Stimulated activated CD4-positive, alpha-beta T cell treated with anti-CD3 and anti-CD28 coated beads, Interleukin-12 subunit alpha, Interleukin-12 subunit beta, amount 100 ng/mL, for 4 hours (primary cell): Measurements from ENCODE around the gene CLASP2.
"Not testable (repeated sequence)": the region's sequence is repeated elsewhere in the genome, so short reads cannot be mapped to it uniquely, and the experiment has no call there.

Experiments
- DNase-seq: peaks from one replicate; pipeline ENCODE4 v3.0.0-alpha.2; 2020

The CLASP2 gene

DNA sequence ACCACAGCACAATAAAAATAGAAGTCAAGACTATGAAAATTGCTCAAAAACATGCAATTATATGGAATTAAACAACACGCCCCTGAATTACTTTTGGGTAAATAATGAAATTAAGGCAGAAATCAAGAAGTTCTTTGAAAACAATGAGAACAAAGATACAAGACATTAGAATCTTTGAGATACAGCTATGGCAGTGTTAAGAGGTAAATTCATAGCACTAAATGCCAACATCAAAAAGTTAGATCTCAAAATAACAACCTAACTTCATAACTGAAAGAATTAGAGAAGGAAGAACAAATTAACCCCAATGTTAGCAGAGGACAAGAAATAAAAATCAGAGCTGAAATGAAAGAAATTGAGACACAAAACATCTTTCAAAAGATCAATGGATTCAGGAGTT, 191.3 kb downstream of the CLASP2 start:
- DNase-seq = no peak

DNA sequence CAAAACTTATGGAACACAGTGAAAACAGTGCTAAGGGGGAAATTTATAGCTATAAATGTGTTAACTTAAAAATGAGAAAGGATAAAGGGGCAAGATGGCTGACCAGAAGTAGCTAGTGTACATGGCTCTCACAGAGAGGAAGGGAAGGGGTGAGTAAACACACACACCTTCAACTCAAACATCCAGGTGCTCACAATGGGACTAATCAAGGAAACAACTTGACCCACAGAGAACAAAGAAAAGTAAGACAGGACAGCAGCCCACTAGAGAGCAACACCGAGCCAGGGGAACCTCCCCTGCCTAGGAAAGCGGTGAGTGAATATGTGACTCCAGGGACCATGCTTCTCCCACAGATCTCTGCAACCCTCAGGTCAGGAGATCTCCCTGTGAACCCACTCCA, 192.8 kb downstream of the CLASP2 start:
- DNase-seq = no peak

DNA sequence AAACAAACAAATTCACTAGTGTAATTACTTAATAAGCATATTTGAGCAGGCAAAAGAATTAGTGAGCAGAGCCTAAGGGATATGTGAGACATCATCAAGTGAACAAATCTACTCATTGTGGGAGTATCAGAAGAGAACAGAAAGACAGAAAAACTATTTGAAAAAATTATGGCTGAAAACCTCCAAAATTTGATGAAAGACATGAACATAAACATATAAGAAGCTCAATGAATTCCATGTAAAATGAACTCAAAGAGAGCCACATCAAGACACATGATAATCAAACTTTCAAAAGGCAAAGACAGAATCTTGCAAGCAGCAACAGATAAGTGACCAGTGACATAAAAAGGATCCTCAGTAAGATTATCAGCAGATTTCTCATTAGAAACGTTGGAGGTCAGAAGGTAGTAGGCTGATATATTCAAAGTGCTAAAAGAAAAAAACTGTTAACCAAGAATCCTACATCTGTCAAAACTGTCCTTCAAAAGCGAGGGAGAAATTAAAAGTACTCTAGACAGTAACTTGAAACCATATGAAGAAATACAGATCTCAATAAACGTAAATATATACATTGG, 194.9 kb downstream of the CLASP2 start:
- no peak for DNase-seq

DNA sequence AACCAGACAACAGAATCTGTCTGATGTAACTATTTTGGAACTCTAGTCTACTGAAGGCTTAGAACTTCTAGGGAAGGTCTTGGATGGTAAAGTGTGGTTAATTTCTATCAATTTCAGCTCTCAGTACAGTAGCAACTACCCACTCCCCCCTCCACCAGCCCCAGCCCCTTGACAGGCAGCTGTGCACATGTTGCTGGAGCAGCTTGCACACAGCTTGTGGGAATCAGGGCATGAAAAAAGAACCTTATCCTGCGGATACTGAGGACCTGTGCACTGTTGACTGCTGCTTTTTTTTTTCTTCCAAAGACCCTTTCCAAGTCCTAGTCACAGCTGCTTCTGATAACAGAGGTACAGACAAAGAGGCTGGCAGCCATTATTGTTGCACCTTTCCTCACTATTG, 196.3 kb downstream of the CLASP2 start:
- DNase-seq = no peak

DNA sequence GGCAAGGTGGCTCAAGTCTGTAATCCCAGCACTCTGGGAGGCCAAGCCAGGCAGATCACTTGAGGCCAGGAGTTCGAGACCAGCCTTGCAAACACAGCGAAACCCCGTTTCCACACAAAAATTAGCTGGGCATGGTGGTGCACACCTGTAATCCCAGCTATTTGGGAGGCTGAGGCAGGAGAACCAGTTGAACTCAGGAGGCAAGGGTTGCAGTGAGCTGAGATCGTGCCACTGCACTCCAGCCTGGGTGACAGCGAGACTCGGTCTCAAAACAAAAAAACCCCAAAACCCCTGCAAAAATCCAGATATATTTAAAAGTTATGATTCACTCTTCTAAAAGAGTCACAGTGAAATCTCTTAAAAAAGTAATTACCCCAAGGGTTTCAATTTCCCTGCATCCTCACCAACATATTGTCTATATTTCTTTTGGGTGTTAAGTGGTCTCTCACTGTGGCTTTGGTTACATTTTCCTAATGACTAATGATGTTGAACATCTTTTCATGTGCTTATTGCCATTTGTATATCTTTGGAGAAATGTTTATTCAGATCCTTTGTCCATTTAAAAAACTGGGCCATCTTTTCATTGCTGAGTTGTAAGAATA, 204.7 kb downstream of the CLASP2 start:
- DNase-seq = no peak

DNA sequence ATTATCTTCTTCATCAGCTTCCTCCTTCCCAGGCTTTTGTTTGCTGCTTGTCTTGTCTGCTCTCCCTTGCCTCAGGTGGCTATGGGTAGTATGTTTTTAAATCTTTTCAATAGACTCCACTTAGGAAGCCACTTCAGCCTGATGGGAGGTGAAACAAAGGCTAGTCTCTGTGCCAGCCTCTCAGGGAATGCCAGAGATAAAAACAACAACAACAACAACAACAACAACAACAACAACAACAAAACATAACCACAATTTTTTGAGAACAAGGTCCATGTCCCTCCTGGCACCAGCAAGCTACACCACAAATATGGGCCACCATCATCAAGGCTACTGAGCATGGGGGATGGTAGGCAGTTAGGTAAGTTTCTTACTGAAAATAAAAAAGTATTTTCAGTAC, 213.0 kb downstream of the CLASP2 start:
- DNase-seq = no peak

DNA sequence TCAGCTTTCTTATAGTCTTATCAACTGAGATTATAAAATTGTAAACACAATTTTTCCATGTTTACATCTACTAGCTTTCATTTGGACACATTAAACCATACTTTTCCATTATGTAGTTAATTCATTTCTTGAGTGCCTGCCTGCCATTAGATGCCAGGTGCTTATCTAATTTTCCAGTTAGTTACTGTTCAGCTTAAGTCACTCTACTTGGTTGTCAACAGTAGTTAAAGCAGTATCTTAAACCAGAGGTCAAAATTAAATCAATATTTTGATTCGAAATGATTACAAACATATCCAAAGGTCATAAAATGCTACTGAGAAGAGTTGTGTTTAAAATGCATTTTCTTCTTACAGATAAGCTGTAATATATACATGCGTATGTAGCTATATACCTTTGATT, 221.6 kb downstream of the CLASP2 start:
- DNase-seq = no peak

DNA sequence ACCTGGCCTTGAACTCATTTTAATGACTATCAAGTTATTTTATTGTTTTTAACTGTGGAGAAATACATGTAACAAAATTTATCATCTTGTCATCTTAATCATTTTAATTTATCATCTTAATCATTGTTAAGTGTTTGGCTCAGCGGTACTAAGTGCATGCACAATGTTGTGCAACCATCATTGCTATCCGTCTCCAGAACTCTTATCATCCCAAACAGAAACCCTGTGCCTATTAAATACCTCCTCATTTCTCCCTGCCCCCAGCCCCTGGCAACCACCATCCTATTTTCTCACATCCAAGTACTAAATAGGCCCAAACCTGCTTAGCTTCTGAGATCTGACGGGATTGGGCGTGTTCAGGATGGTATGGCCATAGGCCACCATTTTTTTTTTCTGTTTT, 226.3 kb downstream of the CLASP2 start:
- DNase-seq = no peak

DNA sequence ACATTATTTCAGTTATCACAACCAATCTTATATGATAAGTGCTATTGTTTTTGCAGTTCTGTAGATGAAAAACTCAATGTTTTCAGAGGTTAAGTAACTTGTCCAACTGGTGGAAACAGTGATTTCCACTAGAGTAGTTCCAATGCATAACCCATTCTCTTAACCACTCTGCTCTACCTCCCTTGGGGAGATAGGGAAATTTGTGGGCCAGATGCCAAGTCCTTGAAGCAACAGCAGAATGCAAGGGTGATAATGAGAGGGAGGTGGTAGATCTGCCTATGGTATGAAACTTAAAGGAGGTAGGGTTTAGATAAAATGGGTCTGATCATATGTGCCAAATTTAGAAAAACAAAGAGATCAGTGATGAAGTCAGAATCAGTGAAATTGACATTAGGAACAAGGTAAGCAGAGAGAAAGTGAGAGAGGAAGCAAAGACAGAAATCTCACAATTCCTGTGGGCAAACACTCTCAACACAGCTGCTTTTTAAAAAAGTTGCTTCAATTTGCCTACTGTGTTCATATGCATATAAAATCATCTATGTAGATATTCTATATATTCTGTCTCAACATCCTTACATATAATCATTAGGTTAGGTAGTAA, 227.3 kb downstream of the CLASP2 start:
- DNase-seq = no peak

DNA sequence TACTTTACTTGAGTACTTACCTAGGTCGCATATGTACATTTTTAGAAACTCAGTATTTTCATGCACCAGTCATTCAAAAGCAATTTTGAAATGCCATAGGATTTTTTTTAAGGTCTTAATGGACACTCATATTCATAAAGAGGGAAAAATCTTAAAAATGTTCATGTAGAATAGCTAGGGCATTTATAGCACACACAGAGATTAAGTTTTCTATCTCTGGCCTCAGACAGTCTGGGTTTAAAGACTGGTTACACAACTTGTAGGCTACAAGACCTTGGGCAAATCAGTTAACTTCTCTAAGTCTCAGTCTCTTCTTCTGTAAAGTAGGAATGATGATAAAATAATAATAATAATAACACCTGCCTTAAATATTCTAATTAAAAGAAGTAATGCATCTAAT, 229.4 kb downstream of the CLASP2 start:
- DNase-seq = no peak

DNA sequence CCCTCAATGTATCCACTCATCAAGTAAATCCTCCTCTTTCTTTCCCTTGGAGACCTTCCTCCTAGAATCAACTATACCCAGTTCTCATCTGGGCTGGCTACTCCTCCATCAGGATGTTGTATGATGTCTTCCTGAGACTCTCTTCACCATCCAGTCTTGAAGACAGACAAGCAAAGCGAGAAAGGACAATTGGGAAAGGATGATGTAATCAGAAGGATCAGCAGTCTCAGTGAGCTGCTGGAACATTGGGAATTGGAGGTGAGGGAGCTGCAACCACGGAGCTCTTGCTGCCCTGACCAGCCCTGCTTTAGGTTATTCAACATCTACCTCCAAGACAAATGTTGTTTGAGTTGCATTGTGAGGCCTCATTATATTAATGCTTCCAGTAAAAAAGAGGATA, 229.8 kb downstream of the CLASP2 start:
- no peak for DNase-seq

DNA sequence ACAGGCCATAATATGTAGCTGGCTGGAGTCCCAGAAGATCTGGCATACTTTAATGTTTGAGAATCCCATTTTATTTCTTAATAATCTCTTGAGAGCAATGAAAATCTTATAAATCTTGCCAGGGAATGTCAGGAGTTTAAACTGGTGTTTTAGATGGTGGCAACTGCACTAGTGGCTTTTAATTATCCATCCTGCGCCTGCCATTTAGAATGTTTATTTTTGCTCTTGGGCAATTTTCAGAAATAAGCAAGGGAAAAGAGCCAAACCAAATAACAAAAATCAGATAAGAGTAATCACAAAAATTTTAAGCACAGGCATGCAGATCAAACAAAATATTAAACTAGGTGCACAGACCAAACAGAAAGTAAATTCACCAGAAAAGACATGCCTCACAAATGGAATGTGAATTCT, 235.9 kb downstream of the CLASP2 start:
- no peak for DNase-seq

DNA sequence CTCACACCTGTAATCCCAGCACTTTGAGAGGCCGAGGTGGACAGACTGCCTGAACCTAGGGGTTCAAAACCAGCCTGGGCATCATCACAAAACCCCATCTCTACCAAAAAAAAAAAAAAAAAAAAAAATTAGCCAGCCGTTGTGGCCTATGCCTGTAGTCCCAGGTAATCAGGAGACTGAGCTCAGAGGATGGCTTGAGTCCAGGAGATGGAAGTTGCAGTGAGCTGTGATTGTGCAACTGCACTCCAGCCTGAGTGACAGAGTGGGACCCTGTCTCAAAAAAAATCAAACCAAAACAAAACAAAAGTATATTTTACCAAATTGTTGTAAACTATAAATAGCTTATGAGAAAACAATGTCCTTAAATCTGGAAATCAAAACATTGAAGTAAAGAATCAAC, 243.2 kb downstream of the CLASP2 start:
- no peak for DNase-seq

DNA sequence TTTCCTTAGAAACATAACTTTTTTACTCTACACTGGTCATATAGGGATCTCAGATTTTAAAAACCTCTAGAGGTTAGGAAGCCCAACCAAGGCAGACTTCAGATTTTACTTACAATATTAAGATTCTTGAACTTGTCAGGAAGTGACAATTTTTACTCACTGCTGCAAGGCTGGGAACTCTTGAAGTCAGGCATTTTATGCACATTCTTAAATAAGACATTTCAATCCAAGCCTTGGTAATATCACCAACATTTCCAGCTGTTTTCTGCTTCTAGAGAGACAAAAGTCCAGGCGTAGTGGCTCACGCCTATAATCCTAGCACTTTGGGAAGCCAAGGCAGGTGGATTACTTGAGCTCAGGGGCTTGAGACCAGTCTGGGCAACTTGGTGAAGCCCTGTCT, 244.2 kb downstream of the CLASP2 start:
- no peak for DNase-seq

DNA sequence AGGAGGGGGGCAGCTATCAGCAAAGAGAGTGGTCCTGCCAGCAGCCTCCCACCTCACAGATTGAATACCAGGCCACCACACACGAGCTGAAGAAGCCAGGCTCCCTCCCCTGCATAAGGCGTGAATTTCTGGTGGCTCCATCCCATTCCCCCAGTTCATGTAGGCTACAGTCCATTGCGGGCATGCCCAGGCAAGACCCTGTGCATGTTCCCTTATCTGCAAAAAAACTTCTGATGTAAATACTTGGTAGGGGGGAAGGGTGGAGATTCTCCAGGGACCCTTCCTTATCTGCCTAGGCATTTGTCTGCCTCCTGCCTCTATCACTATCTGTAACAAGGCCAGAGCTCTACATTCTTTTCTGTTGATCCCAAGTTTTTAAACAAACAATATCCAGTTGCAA, 250.3 kb downstream of the CLASP2 start:
- no peak for DNase-seq

DNA sequence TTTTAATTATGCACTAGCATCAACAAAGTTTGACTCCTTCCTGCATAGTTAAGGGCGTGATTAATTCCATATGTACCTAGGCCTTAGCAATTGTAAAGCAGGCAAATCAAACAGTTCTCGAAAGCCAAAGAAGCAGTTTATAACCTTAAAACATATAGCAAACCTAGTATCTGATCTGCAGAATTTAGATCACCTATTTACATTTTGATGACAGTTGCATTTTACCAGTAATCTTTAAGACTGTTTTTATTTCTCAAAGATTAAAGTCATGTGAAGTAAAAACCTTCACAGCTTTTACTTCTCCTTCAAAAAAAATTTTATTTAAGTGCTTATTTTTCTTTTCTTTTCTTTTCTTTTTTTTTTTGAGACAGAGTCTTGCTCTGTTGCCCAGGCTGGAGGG, 257.0 kb downstream of the CLASP2 start:
- no peak for DNase-seq

DNA sequence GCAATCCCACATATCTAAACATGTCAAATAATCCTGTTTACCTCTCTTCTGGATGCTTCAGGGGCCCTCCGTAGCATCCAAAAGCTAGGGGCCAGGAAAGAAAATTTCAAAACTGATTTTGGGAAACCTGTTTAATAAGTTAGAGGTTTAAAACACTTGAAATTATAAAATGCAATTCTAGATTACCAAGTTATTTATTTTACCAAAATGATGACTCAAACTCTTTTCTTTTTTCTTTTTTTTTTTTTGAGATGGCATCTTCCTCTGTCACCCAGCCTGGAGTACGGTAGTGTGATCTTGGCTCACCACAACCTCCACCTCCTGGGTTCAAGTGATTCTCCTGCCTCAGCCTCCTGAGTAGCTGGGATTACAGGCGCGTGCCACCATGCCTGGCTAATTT, 258.5 kb downstream of the CLASP2 start:
- not testable (repeated sequence) for DNase-seq

DNA sequence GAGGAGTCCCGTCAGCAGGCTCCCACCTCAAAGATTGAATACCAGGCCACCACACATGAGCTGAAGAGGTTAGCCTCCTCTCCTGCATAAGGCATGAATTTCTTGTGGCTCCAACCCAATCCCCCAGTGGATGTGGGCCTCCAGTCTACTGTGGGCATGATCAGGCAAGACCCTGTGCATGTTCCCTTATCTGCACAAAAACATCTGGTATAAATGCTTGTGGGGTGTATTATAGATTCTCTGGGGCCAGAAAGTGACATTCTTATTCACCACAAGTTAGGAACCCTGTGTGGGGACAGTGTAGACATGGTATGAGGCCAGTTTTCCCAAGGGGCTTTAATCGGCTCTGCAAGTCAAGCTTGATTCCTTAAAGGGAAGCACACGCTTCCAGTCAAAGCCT, 259.6 kb downstream of the CLASP2 start:
- no peak for DNase-seq

DNA sequence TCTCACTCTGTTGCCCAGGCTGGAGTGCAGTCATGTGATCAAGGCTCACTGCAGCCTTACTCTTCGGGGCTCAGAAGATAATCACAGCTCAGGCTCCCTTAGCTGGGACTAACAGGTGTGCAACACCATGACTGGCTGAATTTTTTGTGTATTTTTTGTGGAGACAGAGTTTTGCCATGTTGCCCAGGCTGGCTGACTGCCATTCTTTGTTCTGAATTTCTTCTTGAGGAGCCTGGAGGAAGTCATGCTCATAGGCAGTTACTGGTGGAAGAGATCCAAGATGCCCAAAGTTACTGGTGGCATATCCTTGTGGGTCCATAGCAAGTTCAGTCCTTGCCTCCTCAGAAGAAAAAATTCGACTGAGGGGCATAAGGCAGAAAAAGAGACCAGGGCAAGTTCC, 261.3 kb downstream of the CLASP2 start:
- DNase-seq = no peak

DNA sequence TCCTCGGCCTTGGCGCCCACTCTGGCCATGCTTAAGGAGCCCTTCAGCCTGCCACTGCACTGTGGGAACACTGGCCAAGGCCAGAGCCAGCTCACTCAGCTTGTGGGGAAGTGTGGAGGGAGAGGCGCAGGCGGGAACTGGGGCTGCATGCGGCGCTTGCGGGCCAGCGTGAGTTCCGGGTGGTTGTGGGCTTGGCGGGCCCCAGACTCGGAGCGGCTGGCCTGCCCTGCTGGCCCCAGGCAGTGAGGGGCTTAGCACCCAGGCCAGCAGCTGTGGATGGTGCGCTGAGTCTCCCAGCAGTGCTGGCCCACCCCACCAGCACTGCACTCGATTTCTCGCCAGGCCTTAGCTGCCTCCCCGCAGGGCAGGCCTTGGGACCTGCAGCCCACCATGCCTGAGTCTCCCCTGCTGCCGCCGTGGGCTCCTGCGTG, 264.7 kb downstream of the CLASP2 start:
- DNase-seq = no peak

DNA sequence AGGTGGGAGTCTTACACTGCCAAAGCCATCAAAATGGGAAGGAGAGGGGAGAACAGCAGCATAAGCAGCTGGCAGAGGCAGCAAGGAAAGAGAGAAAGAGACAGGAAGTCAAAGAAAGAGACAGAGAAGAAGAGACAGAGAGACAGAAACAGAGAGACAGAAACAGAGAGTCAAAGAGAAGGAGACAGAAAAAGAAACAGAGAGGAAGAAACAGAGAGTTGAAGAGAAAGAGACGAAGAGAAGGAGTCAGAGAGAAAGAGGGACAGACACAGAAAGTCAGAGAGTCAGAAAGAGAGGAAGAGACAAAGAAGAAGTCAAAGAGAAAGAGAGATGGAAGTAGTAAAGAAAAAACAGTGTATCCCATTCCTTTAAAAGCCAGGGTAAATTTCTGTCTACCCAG, 266.1 kb downstream of the CLASP2 start:
- not testable (repeated sequence) for DNase-seq

DNA sequence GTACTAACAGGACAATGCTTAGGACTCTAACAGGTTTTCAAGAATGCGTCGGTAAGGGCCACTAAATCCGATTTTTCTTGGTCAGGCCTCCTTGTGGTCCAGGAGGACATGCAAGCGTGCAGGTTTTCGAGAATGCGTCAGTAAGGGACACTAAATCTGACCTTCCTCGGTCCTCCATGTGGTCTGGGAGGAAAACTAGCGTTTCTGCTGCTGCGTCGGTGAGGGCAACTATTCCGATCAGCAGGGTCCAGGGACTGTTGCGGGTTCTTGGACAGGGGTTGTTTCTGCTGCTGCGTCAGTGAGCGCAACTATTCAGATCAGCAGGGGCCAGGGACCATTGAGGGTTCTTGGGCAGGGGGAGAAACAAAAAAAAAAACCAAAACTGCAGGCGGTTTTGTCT, 270.1 kb downstream of the CLASP2 start:
- no peak for DNase-seq

DNA sequence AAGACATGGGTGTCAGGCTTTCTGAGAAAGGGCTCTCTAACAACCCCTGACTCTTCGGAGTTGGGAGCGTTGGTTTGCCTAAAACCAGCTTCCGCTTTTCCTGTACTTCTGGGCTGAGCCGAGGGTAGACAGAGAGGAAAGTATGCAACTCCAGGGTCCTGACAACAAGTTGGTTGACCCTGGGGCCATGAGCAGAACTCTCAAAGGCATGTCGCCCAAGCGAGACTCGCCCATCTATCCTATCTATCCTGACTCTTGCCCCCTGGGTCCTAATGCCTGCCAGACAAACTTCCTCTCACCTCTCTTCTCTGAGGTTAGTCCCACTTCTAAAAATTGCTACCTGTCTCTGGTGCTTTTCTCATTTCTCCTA, 270.8 kb downstream of the CLASP2 start:
- DNase-seq = not testable (repeated sequence)
